Mesenteric fat pad (tissue), 1 donor: ENCODE measurements around the gene NCK1. TPM values are rescaled to one million over a fixed set of nuclear protein-coding genes. Genes with fewer than 3 reads are reported as not detected.

Experiments used
- DNase-seq: peaks from one replicate; pipeline ENCODE4 v3.0.0-alpha.2; 2020; ENCODE audit warnings: low spot score
- total RNA-seq: library from RNA; stranded (reverse); fragmentation: NEBNext Ultra II Directional; extraction: Animal tissue kit (Norgen Biotek cat#: 25700); gene quantifications from one replicate; pipeline ENCODE4 v1.2.1, GENCODE V29; 2021
- donor health status: DM: yes; HTN: yes; CAD: no.

NCK1 gene
- total RNA-seq, 1 donor from 2014 or later = 49.7 TPM

GRCh38 chr3:136905549-136905948 lies 43.5 kb downstream of the NCK1 start:
- DNase-seq = no peak

- DNase-seq = peak; percentile 72
Measured at GRCh38 chr3:136906725-136907124, 44.7 kb downstream of the NCK1 start.

GRCh38 chr3:136908297-136908696 lies 46.3 kb downstream of the NCK1 start:
- no peak for DNase-seq

- DNase-seq = no peak
Measured at GRCh38 chr3:136909187-136909586, 47.2 kb downstream of the NCK1 start.

GRCh38 chr3:136910697-136911096 lies 48.7 kb downstream of the NCK1 start:
- no peak for DNase-seq

GRCh38 chr3:136913168-136913567 lies 51.2 kb downstream of the NCK1 start:
- no peak for DNase-seq

GRCh38 chr3:136914739-136915138 lies 52.7 kb downstream of the NCK1 start:
- DNase-seq = no peak

- no peak for DNase-seq
Measured at GRCh38 chr3:136916223-136916622, 54.2 kb downstream of the NCK1 start.

GRCh38 chr3:136919799-136920580 lies 58.0 kb downstream of the NCK1 start:
- no peak for DNase-seq

GRCh38 chr3:136920904-136921611 lies 59.0 kb downstream of the NCK1 start:
- no peak for DNase-seq

- DNase-seq = no peak
Measured at GRCh38 chr3:136925425-136926190, 63.6 kb downstream of the NCK1 start.

- no peak for DNase-seq
Measured at GRCh38 chr3:136928240-136928639, 66.2 kb downstream of the NCK1 start.

- DNase-seq = no peak
Measured at GRCh38 chr3:136929977-136930670, 68.1 kb downstream of the NCK1 start.

GRCh38 chr3:136931606-136932005 lies 69.6 kb downstream of the NCK1 start:
- no peak for DNase-seq

GRCh38 chr3:136932523-136932922 lies 70.5 kb downstream of the NCK1 start:
- DNase-seq = no peak

GRCh38 chr3:136932978-136933772 lies 71.2 kb downstream of the NCK1 start:
- no peak for DNase-seq

- no peak for DNase-seq
Measured at GRCh38 chr3:136937175-136937574, 75.2 kb downstream of the NCK1 start.

GRCh38 chr3:136937851-136938250 lies 75.8 kb downstream of the NCK1 start:
- no peak for DNase-seq

- no peak for DNase-seq
Measured at GRCh38 chr3:136938334-136938733, 76.3 kb downstream of the NCK1 start.

- no peak for DNase-seq
Measured at GRCh38 chr3:136939489-136939888, 77.5 kb downstream of the NCK1 start.

- no peak for DNase-seq
Measured at GRCh38 chr3:136942803-136943202, 80.8 kb downstream of the NCK1 start.
